Mesothelial cell of epicardium (in vitro differentiated cells): ENCODE results near the gene SPSB4. TPM values are rescaled to one million over a fixed set of nuclear protein-coding genes. Genes with fewer than 3 reads are reported as not detected.

Experiments
- DNase-seq, 2 experiments: peaks; one replicate each; pipeline ENCODE4 v3.0.0; 2021; ENCODE audit warnings: low spot score in 2 of 2; ENCODE audit not compliant: unreplicated experiment in 2 of 2
- H3K27ac Mint-ChIP-seq: 2 replicates; pipeline ENCODE4 v1.8.0; 2021; ENCODE audit warnings: mixed read lengths
- H3K27me3 Mint-ChIP-seq: 2 replicates; pipeline ENCODE4 v1.8.0; 2021; ENCODE audit warnings: low read depth, mixed read lengths
- H3K36me3 Mint-ChIP-seq: 2 replicates; pipeline ENCODE4 v1.8.0; 2021; ENCODE audit warnings: mixed read lengths
- H3K4me1 Mint-ChIP-seq: 2 replicates; pipeline ENCODE4 v1.8.0; 2021; ENCODE audit warnings: mixed read lengths
- H3K4me3 Mint-ChIP-seq: 2 replicates; pipeline ENCODE4 v1.8.0; 2021; ENCODE audit warnings: mild to moderate bottlenecking, moderate library complexity, mixed read lengths
- H3K9me3 Mint-ChIP-seq: 2 replicates; pipeline ENCODE4 v1.8.0; 2021; ENCODE audit warnings: mixed read lengths
- CTCF ChIP-seq: fragments of 200-600 bp; sonication (generic); IDR thresholded peaks from one replicate; pipeline ENCODE4 v1.5.0; 2021; ENCODE audit warnings: antibody characterized with exemption; ENCODE audit not compliant: unreplicated experiment
- total RNA-seq: library from RNA; stranded (reverse); gene quantifications from 3 replicates; pipeline ENCODE4 v1.2.1, GENCODE V29; 2021

SPSB4 gene
- total RNA-seq, 1 donor from 2014 or later: 13.1 TPM

GRCh38 chr3:141094790-141095545 lies 43.8 kb downstream of the SPSB4 start:
- Mint-ChIP-seq H3K4me1 (peaks cover 18% of the 10 kb centered on the region), H3K36me3 (no peaks in the 10 kb centered on the region), H3K4me3 (peak overlapping the region; percentile 10), H3K9me3 (peaks cover 4% of the 10 kb centered on the region), H3K27ac (peak overlapping the region; percentile 75), H3K27me3 (no peaks in the 10 kb centered on the region)
- no peak for DNase-seq
- no peak for TF ChIP-seq CTCF

- Mint-ChIP-seq H3K27ac (no peak overlapping the region), H3K36me3 (peaks cover 1% of the 10 kb centered on the region), H3K4me1 (peaks cover 17% of the 10 kb centered on the region), H3K27me3 (no peaks in the 10 kb centered on the region), H3K9me3 (peaks cover 4% of the 10 kb centered on the region), H3K4me3 (no peak overlapping the region)
- TF ChIP-seq CTCF: no peak
- DNase-seq: no peak
Observed at GRCh38 chr3:141095546-141095937, 44.4 kb downstream of the SPSB4 start.

GRCh38 chr3:141096164-141096563 lies 45.0 kb downstream of the SPSB4 start:
- no peak for DNase-seq
- Mint-ChIP-seq H3K27me3 (no peaks in the 10 kb centered on the region), H3K27ac (no peak overlapping the region), H3K4me3 (no peak overlapping the region), H3K9me3 (peaks cover 4% of the 10 kb centered on the region), H3K36me3 (peaks cover 2% of the 10 kb centered on the region), H3K4me1 (peaks cover 17% of the 10 kb centered on the region)
- no peak for TF ChIP-seq CTCF

DNA sequence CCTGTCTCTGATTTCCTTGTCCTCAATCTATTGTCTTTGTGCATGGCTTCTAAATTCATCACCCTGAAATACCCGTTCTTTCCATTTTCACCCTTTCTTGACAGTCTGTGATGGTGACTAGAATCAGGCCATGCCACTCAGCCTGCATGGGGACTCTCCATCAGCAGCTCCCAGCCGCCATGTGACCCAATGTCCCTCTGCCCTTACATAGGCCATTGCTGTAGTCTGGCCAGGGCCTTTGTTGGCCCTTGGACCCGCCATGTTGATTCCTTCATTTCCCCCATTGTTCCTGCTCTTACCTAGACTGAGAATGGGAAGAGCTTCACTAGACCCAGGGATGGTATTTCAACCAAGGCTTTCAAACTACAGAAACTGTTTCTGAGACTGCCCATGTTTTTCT lies 45.8 kb downstream of the SPSB4 start:
- peaks cover 17% of the 10 kb centered on the region for H3K4me1 Mint-ChIP-seq
- TF ChIP-seq CTCF: no peak
- H3K27me3 Mint-ChIP-seq: no peaks in the 10 kb centered on the region
- H3K4me3 Mint-ChIP-seq: no peak overlapping the region
- DNase-seq: no peak
- no peak overlapping the region for H3K27ac Mint-ChIP-seq
- H3K9me3 Mint-ChIP-seq: peaks cover 4% of the 10 kb centered on the region
- peaks cover 5% of the 10 kb centered on the region for H3K36me3 Mint-ChIP-seq

- no peak for DNase-seq
- H3K4me1 Mint-ChIP-seq: peaks cover 22% of the 10 kb centered on the region
- no peak overlapping the region for H3K4me3 Mint-ChIP-seq
- peaks cover 5% of the 10 kb centered on the region for H3K36me3 Mint-ChIP-seq
- TF ChIP-seq CTCF: no peak
- no peak overlapping the region for H3K27ac Mint-ChIP-seq
- no peaks in the 10 kb centered on the region for H3K27me3 Mint-ChIP-seq
- H3K9me3 Mint-ChIP-seq: peaks cover 4% of the 10 kb centered on the region
Observed at GRCh38 chr3:141100112-141100511, 49.0 kb downstream of the SPSB4 start.
